Gastrocnemius medialis (tissue), 4 donors: Measurements from ENCODE around the gene ENOSF1. TPM values are rescaled to one million over a fixed set of nuclear protein-coding genes. Genes with fewer than 3 reads are reported as not detected.

Experiments
- ATAC-seq, 2 donors: fragments of 150-250 bp; one replicate each; pipeline ENCODE4 v1.9.1; 2016
- DNase-seq, 2 donors: peaks; one replicate each; pipeline ENCODE4 v3.0.0-alpha.2; 2019
- H3K27ac ChIP-seq, 4 donors: fragments of 200-600 bp; sonication (generic); 1 replicate in 1 of 4; 2 replicates in 3 of 4; pipeline ENCODE4 v1.5.1; 2016 to 2018; ENCODE audit warnings: mild to moderate bottlenecking in 2 of 4, moderate library complexity in 1 of 4
- H3K27me3 ChIP-seq, 3 donors: fragments of 200-600 bp; sonication (generic) in 2 of 3; 1 replicate in 1 of 3; 2 replicates in 2 of 3; pipeline versions ENCODE4 v1.5.1 to v1.6.0; 2016 to 2019; ENCODE audit warnings: mild to moderate bottlenecking in 1 of 3, moderate library complexity in 1 of 3
- H3K36me3 ChIP-seq, 2 donors: fragments of 200-600 bp; sonication (generic) in 1 of 2; one replicate each; pipeline ENCODE4 v1.5.1; 2017 to 2018
- H3K4me1 ChIP-seq, 2 donors: fragments of 200-600 bp; sonication (generic) in 1 of 2; one replicate each; pipeline ENCODE4 v1.5.1; 2016 to 2017; ENCODE audit warnings: mild to moderate bottlenecking in 2 of 2
- H3K4me3 ChIP-seq, 4 donors: fragments of 200-600 bp; sonication (generic) in 3 of 4; 1 replicate in 1 of 4; 2 replicates in 3 of 4; pipeline ENCODE4 v1.5.1; 2016 to 2019; ENCODE audit warnings: mild to moderate bottlenecking in 2 of 4
- H3K9me3 ChIP-seq, 3 donors: fragments of 200-600 bp; sonication (generic) in 2 of 3; 1 replicate in 1 of 3; 2 replicates in 2 of 3; pipeline ENCODE4 v1.5.1; 2016 to 2019
- CTCF ChIP-seq, 5 experiments: fragments of 450-650 bp in 3 of 5; fragments of 200-600 bp in 2 of 5; sonication (generic) in 2 of 5; IDR thresholded peaks in 4 of 5; conservative IDR thresholded peaks in 1 of 5; 1 replicate in 4 of 5; 2 replicates in 1 of 5; pipeline ENCODE4 v1.5.1; 2016 to 2019; ENCODE audit warnings: antibody characterized with exemption in 5 of 5, mild to moderate bottlenecking in 3 of 5, moderate library complexity in 3 of 5
- POLR2A ChIP-seq, 2 donors: fragments of 450-650 bp; IDR thresholded peaks; one replicate each; pipeline ENCODE4 v1.6.1; 2017; ENCODE audit warnings: antibody characterized with exemption in 2 of 2, mild to moderate bottlenecking in 2 of 2, moderate library complexity in 2 of 2
- in situ Hi-C, 4 donors: fragments of 200-750 bp; cut with MboI; loops; one replicate each; pipeline versions ENCODE4 v1.15.0 to v1.8.0; 2017; ENCODE audit warnings: low sequenced_read_pairs in 4 of 4
- intact Hi-C: fragments of 100-400 bp; cut with DNase I; formaldehyde crosslinking; loops from one replicate; pipeline ENCODE4 v1.15.1; 2023; ENCODE audit warnings: low total_unique reads
- total RNA-seq, 4 donors: library from RNA; depleted of rRNA; stranded (reverse); fragments of >200 nt; gene quantifications; one replicate each; pipeline versions ENCODE4 v1.1.0 to v1.2.3, GENCODE V29; 2016

Gene ENOSF1
- total RNA-seq, 4 donors from 2014 or later: 6.0 to 16.1 (median 10.3) TPM

DNA sequence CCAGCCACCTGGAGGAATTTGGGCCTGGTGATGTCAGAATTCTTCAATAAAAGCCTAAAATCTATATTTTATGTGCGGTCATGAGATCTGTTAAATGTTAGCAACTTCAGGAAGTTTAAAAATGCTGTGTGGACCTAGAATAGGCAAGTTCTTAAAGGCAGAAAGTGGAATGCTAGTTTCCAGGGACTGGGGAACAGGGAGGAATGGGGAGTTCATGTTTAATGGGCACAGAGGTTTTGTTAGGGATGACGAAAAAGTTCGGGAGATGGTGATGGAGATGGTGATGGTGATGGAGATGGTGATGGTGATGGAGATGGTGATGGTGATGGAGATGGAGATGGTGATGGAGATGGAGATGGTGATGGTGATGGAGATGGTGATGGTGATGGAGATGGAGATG lies 45.8 kb downstream of the ENOSF1 start:
- no peaks in the 10 kb centered on the region for H3K27me3 ChIP-seq
- no peak for TF ChIP-seq POLR2A (IDR thresholded peaks at IDR 0.05)
- TF ChIP-seq CTCF (IDR thresholded peaks at IDR 0.05 in 4 of 5, conservative IDR thresholded peaks at IDR 0.05 in 1 of 5): no peak
- H3K36me3 ChIP-seq: peaks cover 0 to under 1% of the 10 kb centered on the region in 2 donors
- H3K9me3 ChIP-seq: no peaks in the 10 kb centered on the region
- H3K27ac ChIP-seq: no peak overlapping the region
- no peak for DNase-seq
- in situ Hi-C loops: no loop called here
- intact Hi-C loops: no loop called here
- H3K4me3 ChIP-seq: no peak overlapping the region
- no peak for ATAC-seq
- no peaks in the 10 kb centered on the region for H3K4me1 ChIP-seq

GRCh38 chr18:666177-666576 lies 46.3 kb downstream of the ENOSF1 start:
- intact Hi-C loops (no loop called here), in situ Hi-C loops (no loop called here)
- DNase-seq: no peak
- no peak for ATAC-seq
- Histone ChIP-seq H3K4me3 (no peak overlapping the region), H3K36me3 (no peaks in the 10 kb centered on the region), H3K27me3 (no peaks in the 10 kb centered on the region), H3K4me1 (no peaks in the 10 kb centered on the region), H3K9me3 (no peaks in the 10 kb centered on the region), H3K27ac (no peak overlapping the region)
- no peak for TF ChIP-seq POLR2A (IDR thresholded peaks at IDR 0.05)
- TF ChIP-seq CTCF (IDR thresholded peaks at IDR 0.05 in 4 of 5, conservative IDR thresholded peaks at IDR 0.05 in 1 of 5): no peak

GRCh38 chr18:662197-662596 lies 50.2 kb downstream of the ENOSF1 start:
- intact Hi-C loops: no loop called here
- in situ Hi-C loops: no loop called here
- Histone ChIP-seq H3K4me3 (no peak overlapping the region), H3K27me3 (peaks cover 6 to 26% (median 22%) of the 10 kb centered on the region in 3 donors), H3K9me3 (no peaks in the 10 kb centered on the region), H3K4me1 (no peaks in the 10 kb centered on the region), H3K36me3 (no peaks in the 10 kb centered on the region), H3K27ac (no peak overlapping the region)
- no peak for ATAC-seq
- no peak for DNase-seq
- TF ChIP-seq POLR2A (IDR thresholded peaks at IDR 0.05) (no peak), CTCF (IDR thresholded peaks at IDR 0.05 in 4 of 5, conservative IDR thresholded peaks at IDR 0.05 in 1 of 5) (no peak)

DNA sequence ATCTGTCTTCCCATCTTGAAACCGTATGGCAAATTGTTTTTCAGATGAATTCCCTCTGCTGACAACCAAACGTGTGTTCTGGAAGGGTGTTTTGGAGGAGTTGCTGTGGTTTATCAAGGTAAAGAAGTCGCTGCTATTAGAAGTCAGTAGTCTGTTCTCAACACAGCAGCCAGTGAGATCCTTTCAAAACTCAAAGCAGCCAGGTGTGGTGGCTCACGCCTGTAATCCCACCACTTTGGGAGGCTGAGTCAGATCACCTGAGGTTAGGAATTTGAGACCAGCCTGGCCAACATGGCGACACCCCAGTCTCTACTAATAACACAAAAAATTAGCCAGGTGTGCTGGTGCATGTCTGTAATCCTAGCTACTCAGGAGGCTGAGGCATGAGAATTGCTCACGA lies 52.8 kb downstream of the ENOSF1 start:
- ATAC-seq (no peak), DNase-seq (no peak)
- no peak for TF ChIP-seq CTCF (IDR thresholded peaks at IDR 0.05 in 4 of 5, conservative IDR thresholded peaks at IDR 0.05 in 1 of 5)
- TF ChIP-seq POLR2A (IDR thresholded peaks at IDR 0.05): no peak
- Histone ChIP-seq H3K27ac (no peak overlapping the region), H3K4me1 (no peaks in the 10 kb centered on the region), H3K4me3 (no peak overlapping the region), H3K36me3 (no peaks in the 10 kb centered on the region), H3K9me3 (no peaks in the 10 kb centered on the region), H3K27me3 (peaks cover 18 to 45% (median 40%) of the 10 kb centered on the region in 3 donors)
- in situ Hi-C loops: no loop called here
- intact Hi-C loops: no loop called here

GRCh38 chr18:658947-659533 lies 53.4 kb downstream of the ENOSF1 start:
- Histone ChIP-seq H3K27me3 (peaks cover 20 to 51% (median 46%) of the 10 kb centered on the region in 3 donors), H3K4me3 (peak overlapping the region in 1 of 4 donors; percentile 63), H3K27ac (no peak overlapping the region), H3K36me3 (no peaks in the 10 kb centered on the region), H3K4me1 (no peaks in the 10 kb centered on the region), H3K9me3 (no peaks in the 10 kb centered on the region)
- in situ Hi-C loops: no loop called here
- DNase-seq (no peak), ATAC-seq (no peak)
- intact Hi-C loops: no loop called here
- no peak for TF ChIP-seq POLR2A (IDR thresholded peaks at IDR 0.05)
- no peak for TF ChIP-seq CTCF (IDR thresholded peaks at IDR 0.05 in 4 of 5, conservative IDR thresholded peaks at IDR 0.05 in 1 of 5)
